PC-3 (cell line): ENCODE data around the gene PCYT1B. TPM values are rescaled to one million over a fixed set of nuclear protein-coding genes. Genes with fewer than 3 reads are reported as not detected.

Source experiments
- ATAC-seq: fragments of 200-7000 bp; cut with Tn5 transposase; 2 replicates; pipeline ENCODE4 v1.9.1; 2020; ENCODE audit warnings: mild to moderate bottlenecking, moderate library complexity
- BruUV-seq: library from RNA; stranded (reverse); fragments of 400-500 nt; replicated peaks from 2 replicates; lab custom pipeline; 2021; lab: Mats Ljungman, UMichigan
- CTCF ChIA-PET: fragments of 300-600 bp; sonication (Branson Sonifier 250); formaldehyde crosslinking; loops from one replicate; lab custom pipeline; 2022; ENCODE audit warnings: antibody characterized with exemption; lab: Charles Lee
- POLR2A ChIA-PET: fragments of 300-600 bp; sonication (Branson Sonifier 250); formaldehyde crosslinking; loops from one replicate; lab custom pipeline; 2022; ENCODE audit warnings: antibody characterized with exemption; ENCODE audit not compliant: unreplicated experiment; lab: Charles Lee
- DNase-seq: peaks from one replicate; pipeline ENCODE4 v3.0.0-alpha.2; 2015
- H2AFZ ChIP-seq: fragments of 300-600 bp; sonication (generic); 2 replicates; pipeline ENCODE4 v1.6.0; 2016; ENCODE audit warnings: antibody characterized with exemption, low read length
- H3F3A ChIP-seq: fragments of 300-600 bp; sonication (generic); one replicate; pipeline ENCODE4 v1.6.0; 2017; ENCODE audit warnings: antibody characterized with exemption, low read length, control low read depth, mild to moderate bottlenecking; ENCODE audit not compliant: unreplicated experiment
- H3K27ac ChIP-seq: fragments of 300-600 bp; sonication (generic); 2 replicates; pipeline ENCODE4 v1.5.1; 2016; ENCODE audit warnings: mild to moderate bottlenecking, low read length
- H3K27me3 ChIP-seq: fragments of 300-600 bp; sonication (generic); 2 replicates; pipeline ENCODE4 v1.6.1; 2016; ENCODE audit warnings: low read length, mixed read lengths
- H3K36me3 ChIP-seq: fragments of 300-600 bp; sonication (generic); 2 replicates; pipeline ENCODE4 v1.6.1; 2016; ENCODE audit warnings: low read depth, mixed run types, low read length, mixed read lengths
- H3K4me1 ChIP-seq: fragments of 300-600 bp; sonication (generic); 2 replicates; pipeline ENCODE4 v1.5.1; 2016; ENCODE audit warnings: low read length; ENCODE audit not compliant: insufficient read depth
- H3K4me2 ChIP-seq: fragments of 300-600 bp; sonication (generic); 2 replicates; pipeline ENCODE4 v1.6.0; 2016; ENCODE audit warnings: low read length
- H3K4me3 ChIP-seq: fragments of 300-600 bp; sonication (generic); 2 replicates; pipeline ENCODE4 v1.5.1; 2016; ENCODE audit warnings: mild to moderate bottlenecking, low read length, mixed read lengths
- H3K79me2 ChIP-seq: fragments of 300-600 bp; sonication (generic); 2 replicates; pipeline ENCODE4 v1.6.1; 2017; ENCODE audit warnings: low read length, mixed read lengths
- H3K9ac ChIP-seq: fragments of 300-600 bp; sonication (generic); 2 replicates; pipeline ENCODE4 v1.6.0; 2016; ENCODE audit warnings: mild to moderate bottlenecking, low read length
- H3K9me2 ChIP-seq: fragments of 300-600 bp; sonication (generic); replicated peaks from 2 replicates; pipeline ENCODE4 v1.6.1; 2016; ENCODE audit warnings: mixed run types, low read length, mixed read lengths
- H3K9me3 ChIP-seq: fragments of 300-600 bp; sonication (generic); 2 replicates; pipeline ENCODE4 v1.6.1; 2016; ENCODE audit warnings: low read length, mixed read lengths
- H4K20me1 ChIP-seq: fragments of 300-600 bp; sonication (generic); 2 replicates; pipeline ENCODE4 v1.6.1; 2016; ENCODE audit warnings: low read length, mixed read lengths
- CTCF ChIP-seq: fragments of 300-600 bp; sonication (generic); conservative IDR thresholded peaks from 2 replicates; pipeline ENCODE4 v1.5.1; 2017; ENCODE audit warnings: antibody characterized with exemption, low read depth, mild to moderate bottlenecking, low read length
- EZH2 ChIP-seq: fragments of 300-600 bp; sonication (generic); IDR thresholded peaks from one replicate; pipeline ENCODE4 v1.6.1; 2017; ENCODE audit warnings: antibody characterized with exemption, mild to moderate bottlenecking, low read length; ENCODE audit not compliant: unreplicated experiment
- EZH2phosphoT487 ChIP-seq: fragments of 300-600 bp; sonication (generic); IDR thresholded peaks from 2 replicates; pipeline ENCODE4 v1.6.1; 2018; ENCODE audit warnings: mild to moderate bottlenecking, antibody characterized with exemption, low read length, borderline replicate concordance
- intact Hi-C: fragments of 100-400 bp; cut with micrococcal nuclease; formaldehyde crosslinking; loops from 2 replicates; pipeline ENCODE4 v1.9.0; 2023
- total RNA-seq: library from RNA; depleted of rRNA; stranded (reverse); fragments of >200 nt; gene quantifications from 2 replicates; pipeline ENCODE4 v1.2.3, GENCODE V29; 2014

Gene PCYT1B
- total RNA-seq, 1 experiment from 2014 or later: not detected

DNA sequence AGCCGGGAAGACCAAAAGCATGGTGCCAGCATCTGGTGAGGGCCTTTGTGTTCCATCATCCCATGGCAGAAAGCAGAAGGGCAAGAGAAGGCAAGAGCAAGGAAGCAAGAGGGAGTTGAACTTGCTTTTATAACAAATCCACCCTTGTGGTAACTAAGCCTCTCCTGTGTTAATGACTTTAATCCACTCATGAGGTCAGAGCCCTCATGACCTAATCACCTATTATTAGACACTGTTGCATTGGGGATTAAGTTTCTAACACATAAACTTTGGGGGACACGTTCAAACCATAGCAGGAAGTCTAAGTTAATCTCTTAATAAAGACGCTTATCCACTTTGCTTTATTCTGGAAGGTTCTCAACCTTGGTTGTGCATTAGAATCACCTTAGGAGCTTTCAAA lies 12.5 kb upstream of the PCYT1B start:
- H3K9me2 ChIP-seq: no peaks in the 10 kb centered on the region
- H3K9me3 ChIP-seq: no peaks in the 10 kb centered on the region
- peaks cover 9% of the 10 kb centered on the region for H3K27me3 ChIP-seq
- ATAC-seq (no peak), DNase-seq (no peak)
- no peak overlapping the region for H3K9ac ChIP-seq
- POLR2A ChIA-PET: no interaction called here
- BruUV-seq: no TSS peak
- no peak overlapping the region for H3K4me3 ChIP-seq
- no peaks in the 10 kb centered on the region for H3F3A ChIP-seq
- H3K27ac ChIP-seq: no peak overlapping the region
- no peaks in the 10 kb centered on the region for H3K4me1 ChIP-seq
- no peaks in the 10 kb centered on the region for H3K36me3 ChIP-seq
- H3K4me2 ChIP-seq: no peak overlapping the region
- H2AFZ ChIP-seq: no peak overlapping the region
- H3K79me2 ChIP-seq: no peaks in the 10 kb centered on the region
- TF ChIP-seq CTCF: no peak
- TF ChIP-seq EZH2: no peak
- CTCF ChIA-PET: no interaction called here
- H4K20me1 ChIP-seq: no peaks in the 10 kb centered on the region
- intact Hi-C loops: no loop called here

DNA sequence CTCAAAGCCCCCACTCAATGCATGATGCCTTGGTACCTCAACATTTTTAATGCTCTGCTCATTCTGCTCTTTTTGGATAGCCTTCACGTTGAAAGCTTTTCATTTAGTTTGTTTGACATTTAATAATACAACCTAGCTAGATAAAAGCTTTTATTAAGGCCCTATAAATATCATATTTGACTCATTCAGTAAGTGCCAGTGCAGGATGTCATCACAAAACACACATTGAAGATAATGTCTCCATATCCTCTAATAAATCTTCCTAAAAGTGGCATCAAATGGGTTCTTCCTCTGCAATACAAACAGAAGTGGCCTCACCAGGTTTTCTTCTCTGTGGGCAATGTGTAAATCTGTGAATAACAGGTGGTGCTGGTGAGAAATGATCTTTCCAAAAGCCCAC lies 12.0 kb upstream of the PCYT1B start:
- H2AFZ ChIP-seq: no peak overlapping the region
- H3K9me3 ChIP-seq: no peaks in the 10 kb centered on the region
- H3F3A ChIP-seq: no peaks in the 10 kb centered on the region
- H3K9ac ChIP-seq: no peak overlapping the region
- CTCF ChIA-PET: no interaction called here
- no peaks in the 10 kb centered on the region for H3K4me1 ChIP-seq
- no peak overlapping the region for H3K4me2 ChIP-seq
- H3K9me2 ChIP-seq: no peaks in the 10 kb centered on the region
- H4K20me1 ChIP-seq: no peaks in the 10 kb centered on the region
- no peak overlapping the region for H3K27ac ChIP-seq
- no peak overlapping the region for H3K4me3 ChIP-seq
- H3K36me3 ChIP-seq: no peaks in the 10 kb centered on the region
- DNase-seq: no peak
- POLR2A ChIA-PET: no interaction called here
- no peak for ATAC-seq
- no peaks in the 10 kb centered on the region for H3K79me2 ChIP-seq
- intact Hi-C loops: no loop called here
- H3K27me3 ChIP-seq: peaks cover 9% of the 10 kb centered on the region
- no TSS peak for BruUV-seq
- TF ChIP-seq CTCF (no peak), EZH2phosphoT487 (no peak), EZH2 (no peak)

GRCh38 chrX:24658421-24658820 lies 11.3 kb upstream of the PCYT1B start:
- intact Hi-C loops: no loop called here
- TF ChIP-seq EZH2 (no peak), CTCF (no peak), EZH2phosphoT487 (no peak)
- Histone ChIP-seq H2AFZ (no peak overlapping the region), H3K4me2 (no peak overlapping the region), H3K36me3 (no peaks in the 10 kb centered on the region), H3K9ac (no peak overlapping the region), H3K4me3 (no peak overlapping the region), H3F3A (no peaks in the 10 kb centered on the region), H3K9me3 (no peaks in the 10 kb centered on the region), H4K20me1 (no peaks in the 10 kb centered on the region), H3K27me3 (peaks cover 9% of the 10 kb centered on the region), H3K9me2 (no peaks in the 10 kb centered on the region), H3K4me1 (no peaks in the 10 kb centered on the region), H3K27ac (no peak overlapping the region), H3K79me2 (no peaks in the 10 kb centered on the region)
- POLR2A ChIA-PET: no interaction called here
- no peak for DNase-seq
- BruUV-seq: no TSS peak
- ATAC-seq: no peak
- CTCF ChIA-PET: no interaction called here
